HEK293T (cell line): ENCODE measurements around the gene MYRF.

Source experiments
- CTCF ChIA-PET: fragments of 350-600 bp; formaldehyde crosslinking; extraction: SDS; loops from one replicate; lab custom pipeline; 2021; ENCODE audit warnings: antibody characterized with exemption, inconsistent platforms; lab: Yijun Ruan, JAX
- POLR2A ChIA-PET: fragments of 350-600 bp; formaldehyde crosslinking; extraction: SDS; loops from one replicate; lab custom pipeline; 2020; ENCODE audit warnings: antibody characterized with exemption, inconsistent platforms; lab: Yijun Ruan, JAX
- DNase-seq: peaks from one replicate; pipeline ENCODE4 v3.0.0; 2012; ENCODE audit warnings: mixed read lengths; ENCODE audit errors: extremely low spot score
- ARNT ChIP-seq: fragments of 450-650 bp; IDR thresholded peaks from 2 replicates; pipeline ENCODE4 v1.6.1; 2017; ENCODE audit warnings: mild to moderate bottlenecking
- BHLHE40 ChIP-seq: fragments of 450-650 bp; IDR thresholded peaks from 2 replicates; pipeline ENCODE4 v1.6.1; 2016; ENCODE audit warnings: mild to moderate bottlenecking, moderate library complexity, borderline replicate concordance
- CTBP1 ChIP-seq: fragments of 450-650 bp; IDR thresholded peaks from 2 replicates; pipeline ENCODE4 v1.6.1; 2016; ENCODE audit warnings: borderline replicate concordance
- ELF4 ChIP-seq: fragments of 450-650 bp; IDR thresholded peaks from 2 replicates; pipeline ENCODE4 v1.6.1; 2017; ENCODE audit warnings: antibody characterized with exemption
- FOXA1 ChIP-seq: fragments of 450-650 bp; IDR thresholded peaks from 2 replicates; pipeline ENCODE4 v1.6.1; 2016; ENCODE audit warnings: mild to moderate bottlenecking
- FOXK2 ChIP-seq: fragments of 450-650 bp; IDR thresholded peaks from 2 replicates; pipeline ENCODE4 v1.6.1; 2016; ENCODE audit warnings: mild to moderate bottlenecking
- FOXM1 ChIP-seq: fragments of 450-650 bp; IDR thresholded peaks from 2 replicates; pipeline ENCODE4 v1.6.1; 2017; ENCODE audit warnings: mild to moderate bottlenecking, borderline replicate concordance
- HDGF ChIP-seq: fragments of 450-650 bp; IDR thresholded peaks from 2 replicates; pipeline ENCODE4 v1.6.1; 2017; ENCODE audit warnings: antibody characterized with exemption, borderline replicate concordance
- L3MBTL2 ChIP-seq: fragments of 450-650 bp; conservative IDR thresholded peaks from 2 replicates; pipeline ENCODE4 v1.6.1; 2016; ENCODE audit warnings: mild to moderate bottlenecking
- LEF1 ChIP-seq: fragments of 450-650 bp; IDR thresholded peaks from 2 replicates; pipeline ENCODE4 v1.6.1; 2017; ENCODE audit warnings: mild to moderate bottlenecking, borderline replicate concordance
- NFRKB ChIP-seq: fragments of 450-650 bp; IDR thresholded peaks from 2 replicates; pipeline ENCODE4 v1.6.1; 2016; ENCODE audit warnings: mild to moderate bottlenecking, moderate library complexity
- SP1 ChIP-seq: fragments of 450-650 bp; IDR thresholded peaks from 2 replicates; pipeline ENCODE4 v1.6.1; 2017
- SUZ12 ChIP-seq: fragments of 450-650 bp; IDR thresholded peaks from 2 replicates; pipeline ENCODE4 v1.6.1; 2016; ENCODE audit warnings: mild to moderate bottlenecking
- TARDBP ChIP-seq: fragments of 450-650 bp; IDR thresholded peaks from 2 replicates; pipeline ENCODE4 v1.6.1; 2016
- ZNF384 ChIP-seq: fragments of 450-650 bp; IDR thresholded peaks from 2 replicates; pipeline ENCODE4 v1.6.1; 2016
- TF ChIP-seq, protein P1 (sequence below): fragments of 450-650 bp; IDR thresholded peaks from 2 replicates; pipeline ENCODE4 v1.6.1; 2016

MYRF gene

DNA sequence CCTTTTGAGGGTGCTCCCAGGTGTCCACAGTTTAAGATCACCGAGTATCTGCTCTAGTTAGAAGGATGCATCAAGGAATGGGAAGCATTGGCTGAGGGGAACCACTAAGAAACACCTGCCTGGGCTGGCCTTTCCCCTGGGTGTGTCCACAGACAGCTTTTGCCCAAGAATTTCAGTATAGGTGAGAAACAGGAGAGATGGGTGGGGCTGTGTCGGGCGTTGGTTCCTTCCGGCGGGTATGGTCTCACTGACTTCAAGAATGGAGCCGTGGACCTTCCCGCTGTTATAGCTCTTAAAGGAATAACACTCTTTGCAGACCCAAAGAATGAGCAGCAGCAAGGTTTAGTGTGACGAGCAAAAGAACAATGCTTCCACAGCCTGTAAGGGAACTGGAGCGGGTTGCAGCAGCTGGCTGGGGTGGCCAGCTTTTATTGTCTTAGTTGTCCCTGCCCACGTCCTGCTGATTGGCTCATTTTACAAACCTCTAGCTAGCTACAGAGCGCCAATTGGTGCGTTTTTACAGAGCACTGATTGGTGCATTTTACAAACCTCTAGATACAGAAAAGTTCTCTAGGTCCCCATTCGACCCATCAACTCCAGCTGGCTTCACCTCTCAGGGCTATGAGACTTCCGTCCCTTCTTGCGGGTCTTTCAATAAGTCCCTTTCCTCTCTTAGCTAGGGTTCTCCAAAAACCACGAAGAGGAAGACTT, 62.0 kb downstream of the MYRF start:
- ChIA-PET CTCF (interaction anchor here (3.3 kb wide), 1 partner anchor 17 kb away, joined by 15 read pairs; no protein-coding TSS in a partner anchor), POLR2A (interaction anchor here (0.6 to 4.3 kb wide), 6 partner anchors 9 to 268 kb away, joined by 3 to 27 read pairs (median 4); partner anchors contain the start of genes FEN1 and TMEM258)
- no peak for DNase-seq
- no peak for TF ChIP-seq SP1
- TF ChIP-seq FOXA1: no peak
- TF ChIP-seq ARNT: no peak
- TF ChIP-seq BHLHE40: no peak
- TF ChIP-seq, protein P1, sequence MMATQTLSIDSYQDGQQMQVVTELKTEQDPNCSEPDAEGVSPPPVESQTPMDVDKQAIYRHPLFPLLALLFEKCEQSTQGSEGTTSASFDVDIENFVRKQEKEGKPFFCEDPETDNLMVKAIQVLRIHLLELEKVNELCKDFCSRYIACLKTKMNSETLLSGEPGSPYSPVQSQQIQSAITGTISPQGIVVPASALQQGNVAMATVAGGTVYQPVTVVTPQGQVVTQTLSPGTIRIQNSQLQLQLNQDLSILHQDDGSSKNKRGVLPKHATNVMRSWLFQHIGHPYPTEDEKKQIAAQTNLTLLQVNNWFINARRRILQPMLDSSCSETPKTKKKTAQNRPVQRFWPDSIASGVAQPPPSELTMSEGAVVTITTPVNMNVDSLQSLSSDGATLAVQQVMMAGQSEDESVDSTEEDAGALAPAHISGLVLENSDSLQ: no peak
- TF ChIP-seq SUZ12: no peak
- no peak for TF ChIP-seq HDGF
- no peak for TF ChIP-seq NFRKB
- TF ChIP-seq L3MBTL2: no peak
- no peak for TF ChIP-seq TARDBP
- no peak for TF ChIP-seq FOXM1
- TF ChIP-seq LEF1: no peak
- no peak for TF ChIP-seq ELF4
- TF ChIP-seq ZNF384: no peak
- TF ChIP-seq CTBP1: no peak
- TF ChIP-seq FOXK2: no peak

DNA sequence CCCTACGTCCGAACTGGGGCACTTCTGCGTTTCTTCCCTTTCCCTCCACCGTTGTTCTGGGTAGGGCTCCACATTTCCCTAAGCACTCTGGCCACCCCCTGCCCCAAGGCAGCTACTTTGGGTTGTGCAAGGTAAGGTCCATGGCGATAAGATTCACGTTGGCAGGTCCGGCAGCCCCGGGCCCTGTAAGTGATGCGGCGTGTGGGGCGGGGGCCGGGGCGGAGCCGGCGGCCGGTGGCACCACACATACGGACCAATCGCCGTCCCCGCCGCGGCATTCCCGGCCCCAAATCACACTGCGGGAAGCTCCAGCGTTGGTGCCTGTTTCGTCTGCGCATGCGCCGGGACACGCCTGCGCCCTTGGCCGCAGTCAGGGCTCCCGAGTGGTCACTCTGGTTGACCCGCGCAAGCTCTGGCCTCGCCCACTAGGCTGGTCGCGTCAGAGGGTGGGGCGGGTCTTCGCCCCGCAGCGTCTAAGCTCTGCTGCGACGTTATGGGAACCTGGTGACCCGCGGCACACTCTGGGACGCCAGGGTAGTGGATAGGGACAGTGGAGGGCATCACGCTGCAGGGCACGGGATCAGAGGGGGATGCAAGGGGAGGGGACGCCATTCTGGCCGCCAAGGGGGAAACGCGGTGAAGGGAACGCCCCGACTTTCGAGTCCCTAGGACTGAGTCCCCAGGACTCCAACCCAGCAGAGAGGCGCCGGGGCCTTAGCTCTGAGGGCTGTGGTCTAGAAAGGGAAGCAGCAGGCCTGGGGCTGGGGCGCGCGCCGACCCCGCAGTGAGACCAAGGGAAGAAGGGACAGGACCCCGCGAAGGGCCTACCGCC, 62.7 kb downstream of the MYRF start:
- CTCF ChIA-PET: interaction anchor here (3.3 kb wide), 1 partner anchor 18 kb away, joined by 15 read pairs; no protein-coding TSS in a partner anchor
- POLR2A ChIA-PET: interaction anchor here (0.6 to 4.3 kb wide), 8 partner anchors 7 to 267 kb away, joined by 3 to 27 read pairs (median 4); partner anchors contain the start of genes FEN1 and TMEM258
- no peak for TF ChIP-seq ZNF384
- no peak for TF ChIP-seq ARNT
- DNase-seq: peak; percentile 77

DNA sequence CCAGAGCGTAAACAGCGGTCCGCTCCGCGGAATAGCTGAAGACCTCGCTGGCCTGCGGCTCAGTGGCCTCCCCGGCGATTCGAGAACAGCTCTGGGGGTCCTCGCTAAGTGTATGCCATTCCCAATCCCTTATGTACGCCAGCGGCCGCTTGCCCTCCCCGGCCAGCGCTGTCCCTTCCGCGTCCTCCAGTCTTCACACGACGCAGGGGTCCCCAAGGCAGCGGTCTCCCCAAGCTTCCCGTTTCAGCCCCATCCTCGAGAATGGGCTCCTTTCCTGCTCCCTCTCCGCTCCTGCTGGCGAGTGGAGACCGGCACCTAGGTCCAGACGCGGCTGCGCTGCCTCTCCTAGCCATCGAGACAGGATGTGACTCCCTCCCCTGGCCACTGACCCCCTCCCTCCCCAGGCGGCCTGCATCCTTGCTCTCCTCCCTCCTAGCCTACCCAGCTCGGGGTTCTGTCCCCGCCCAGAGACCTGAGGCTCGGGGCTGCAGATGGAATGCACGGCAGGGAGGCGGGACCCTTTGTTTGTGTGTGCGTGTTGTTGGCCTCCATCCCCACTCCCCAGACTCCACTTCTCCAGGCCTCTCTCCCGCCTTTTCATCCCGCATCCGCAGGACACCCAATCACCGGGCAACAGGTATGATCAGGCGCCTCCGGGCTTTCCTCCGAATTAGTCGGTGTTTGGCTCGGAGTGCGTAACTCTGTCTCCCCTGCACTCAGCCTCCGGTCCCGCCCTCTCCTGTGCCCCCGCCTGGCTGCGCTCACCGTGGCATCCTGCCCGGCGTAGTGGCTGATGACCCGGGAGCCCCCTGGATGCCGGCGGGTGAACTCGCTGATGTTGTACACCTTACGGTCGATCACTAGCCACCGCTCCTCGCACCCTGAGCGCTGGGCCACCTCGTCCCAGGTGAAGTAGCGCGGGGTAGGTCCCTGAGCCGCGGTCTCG, 63.6 kb downstream of the MYRF start:
- DNase-seq: peak; percentile 39
- ChIA-PET POLR2A (interaction anchor here (0.9 to 4.3 kb wide), 8 partner anchors 8 to 266 kb away, joined by 3 to 27 read pairs (median 4); partner anchors contain the start of genes FEN1 and TMEM258), CTCF (interaction anchor here (3.3 kb wide), 1 partner anchor 19 kb away, joined by 15 read pairs; no protein-coding TSS in a partner anchor)
- TF ChIP-seq CTBP1 (no peak), L3MBTL2 (peak; percentile 47; the same call in 1 of the 2 replicates)

DNA sequence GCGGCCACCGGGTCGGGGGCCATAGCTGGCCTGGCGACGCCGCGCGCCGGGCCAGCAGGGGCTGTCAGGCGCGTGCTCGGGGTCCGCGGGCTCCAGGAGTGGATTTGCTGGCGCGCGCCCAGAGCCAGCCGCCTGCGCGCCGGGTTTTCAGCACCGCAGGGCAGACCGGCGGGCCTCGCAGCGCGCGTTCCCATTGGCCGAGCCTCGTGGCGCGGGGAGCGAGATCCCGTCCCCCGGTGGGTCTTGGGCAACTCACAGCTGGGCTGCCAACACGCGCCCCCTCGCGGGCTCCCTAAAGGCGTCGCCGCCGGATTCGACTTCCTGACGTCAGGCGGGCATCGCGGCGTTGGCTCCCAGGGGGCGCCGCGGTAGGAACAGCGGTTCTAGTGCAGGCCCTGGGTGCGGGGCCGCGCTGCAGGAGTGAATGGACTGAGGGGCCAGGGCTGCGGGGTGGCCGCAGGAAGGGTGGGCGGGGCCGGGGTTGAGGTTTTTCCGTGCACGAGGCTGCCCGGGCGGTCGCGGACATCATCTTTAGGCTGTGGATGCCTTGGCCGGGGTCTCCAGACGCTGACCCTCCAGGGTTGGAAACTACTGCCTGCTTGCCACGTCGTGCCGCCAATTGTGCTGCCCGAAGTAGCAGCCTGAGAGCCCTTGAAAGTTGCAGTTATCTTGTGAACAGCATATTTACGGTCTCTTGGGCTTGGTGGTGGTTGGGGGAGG, 64.5 kb downstream of the MYRF start, which contains the start of gene FADS1:
Gene FADS1, minus strand, starts transcription at position 268 of the 720 bp plus-strand sequence. Its CDS starts 74 bp downstream, at position 194.
- peak; percentile 88 for DNase-seq
- ChIA-PET POLR2A (interaction anchor here (0.7 to 4.3 kb wide), 9 partner anchors 9 to 24 kb away, joined by 3 to 27 read pairs (median 4); partner anchors contain the start of genes FADS2, FEN1 and TMEM258), CTCF (no interaction called here)
- TF ChIP-seq LEF1 (0 out of 2 replicates have a peak, but pooled peaks have one; percentile 68), L3MBTL2 (peak; percentile 82), FOXA1 (no peak)
- TF ChIP-seq, protein P1: no peak

GRCh38 chr11:61817471-61818202, 65.2 kb downstream of the MYRF start:
- ChIA-PET CTCF (interaction anchor here (0.7 kb wide), 1 partner anchor 11 kb away, joined by 3 read pairs; no protein-coding TSS in a partner anchor), POLR2A (interaction anchor here (0.9 to 4.3 kb wide), 8 partner anchors 11 to 30 kb away, joined by 3 to 27 read pairs (median 4); partner anchors contain the start of genes FADS2, FEN1 and TMEM258)
- TF ChIP-seq CTBP1 (no peak), SP1 (no peak), L3MBTL2 (no peak), TARDBP (no peak)
- no peak for DNase-seq
